GM18870 (cell line): ENCODE data around the gene TDP1.
"Not testable (repeated sequence)": the region's sequence is repeated elsewhere in the genome, so short reads cannot be mapped to it uniquely, and the experiment has no call there.

Source experiments
- ATAC-seq: cut with Tn5 transposase; IDR thresholded peaks from one replicate; pipeline ENCODE4 v1.9.1; 2021; ENCODE audit warnings: moderate library complexity; ENCODE audit not compliant: unreplicated experiment

Gene TDP1

DNA sequence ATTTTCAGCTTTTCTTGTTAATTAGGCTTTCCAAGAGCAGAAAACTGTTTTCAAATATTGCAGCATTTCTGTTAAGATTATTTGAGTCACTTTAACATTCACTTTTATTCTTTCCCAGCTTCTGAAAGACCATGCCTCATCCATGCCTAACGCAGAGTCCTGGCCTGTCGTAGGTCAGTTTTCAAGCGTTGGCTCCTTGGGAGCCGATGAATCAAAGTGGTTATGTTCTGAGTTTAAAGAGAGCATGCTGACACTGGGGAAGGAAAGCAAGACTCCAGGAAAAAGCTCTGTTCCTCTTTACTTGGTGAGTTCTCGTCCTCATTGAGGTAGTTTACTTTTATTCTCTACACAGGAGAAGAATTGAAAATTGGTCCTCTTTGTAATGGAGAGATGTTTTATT, 33.1 kb downstream of the TDP1 start:
- no peak for ATAC-seq

DNA sequence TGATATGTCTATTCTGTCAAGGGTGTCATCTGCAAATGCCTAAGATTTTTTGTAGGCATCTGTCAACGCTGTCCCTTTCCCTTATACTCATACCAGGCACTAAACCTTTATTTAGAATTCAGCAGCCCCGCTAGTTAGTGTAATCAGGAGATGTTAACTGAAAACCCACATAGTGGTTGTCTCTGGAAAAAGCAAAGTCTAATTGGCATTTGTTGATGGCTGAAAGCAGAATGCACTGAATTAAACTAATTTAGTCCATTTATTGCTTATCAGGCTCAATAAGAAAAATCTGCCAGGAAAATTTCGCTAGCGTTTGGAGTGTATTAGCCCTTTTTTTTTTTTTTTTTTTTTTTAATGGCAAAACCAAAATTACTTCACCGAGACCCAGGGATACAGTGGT, 34.5 kb downstream of the TDP1 start:
- no peak for ATAC-seq

DNA sequence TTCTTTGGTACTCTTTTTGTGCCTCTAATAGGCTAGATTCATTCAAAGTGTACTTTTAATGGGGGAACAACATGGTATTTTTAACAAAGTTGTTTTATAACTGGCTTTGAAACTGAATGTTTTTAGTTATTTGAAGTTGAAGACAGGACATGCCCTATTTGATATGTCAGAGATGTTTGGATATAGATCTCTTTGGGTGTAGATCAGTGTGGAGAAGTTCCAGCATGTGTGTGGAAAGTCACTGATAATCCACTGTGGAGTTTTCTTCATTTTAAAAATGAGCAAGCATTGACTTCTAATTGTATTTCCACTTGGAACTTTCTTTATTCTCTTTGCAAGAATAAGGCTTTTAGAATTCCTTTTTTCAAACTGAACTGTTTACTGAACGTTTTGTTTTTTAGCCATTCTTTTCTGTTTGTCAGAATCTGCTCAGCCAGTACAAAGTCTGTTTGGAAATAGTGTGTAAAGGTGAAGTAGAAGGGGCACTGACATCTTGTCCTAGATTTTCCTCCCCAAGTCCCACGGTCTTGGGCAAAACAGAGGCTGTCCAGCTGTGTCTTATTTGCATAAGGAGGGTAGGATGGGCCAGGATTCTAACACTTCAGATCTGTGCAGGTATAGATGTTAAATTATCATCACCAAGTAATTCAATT, 35.0 kb downstream of the TDP1 start:
- no peak for ATAC-seq

DNA sequence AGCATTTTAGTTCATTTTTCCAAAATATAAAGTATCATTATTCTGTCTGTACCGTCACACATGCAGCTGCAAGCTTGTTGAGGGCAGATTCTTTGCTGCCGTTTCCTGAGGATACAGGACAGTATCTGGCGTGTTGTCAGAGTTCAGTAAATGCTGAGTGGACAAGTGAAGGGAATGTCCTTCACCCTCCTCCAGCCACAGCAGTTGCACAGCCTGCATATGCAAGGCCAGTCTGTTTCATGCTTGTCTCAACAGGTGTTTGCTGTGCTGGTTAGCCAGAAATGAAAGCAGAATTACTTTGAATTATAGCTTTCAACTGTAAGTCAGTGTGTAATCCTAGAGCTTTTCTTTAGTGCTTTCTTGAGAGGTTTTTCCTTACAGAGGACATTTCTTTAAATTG, 36.5 kb downstream of the TDP1 start:
- no peak for ATAC-seq

DNA sequence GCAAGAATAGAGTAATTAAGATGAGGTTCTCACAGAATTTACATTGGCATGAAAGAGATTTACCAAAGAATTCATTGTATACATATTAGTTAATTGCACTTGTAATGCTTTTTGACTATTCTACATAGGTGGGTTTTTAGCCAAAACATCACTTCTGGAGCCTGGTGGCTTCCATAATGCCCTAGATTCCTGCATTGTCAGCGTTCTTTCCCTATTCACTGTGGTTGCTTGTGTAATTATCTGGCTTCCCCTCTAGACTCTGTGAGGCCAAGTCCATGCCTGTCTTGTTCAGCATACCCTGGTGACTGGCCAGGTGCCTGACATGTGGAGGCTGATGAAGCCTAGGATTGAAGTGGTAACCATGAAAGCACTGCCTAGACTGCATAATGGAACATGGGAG, 41.2 kb downstream of the TDP1 start:
- no peak for ATAC-seq

DNA sequence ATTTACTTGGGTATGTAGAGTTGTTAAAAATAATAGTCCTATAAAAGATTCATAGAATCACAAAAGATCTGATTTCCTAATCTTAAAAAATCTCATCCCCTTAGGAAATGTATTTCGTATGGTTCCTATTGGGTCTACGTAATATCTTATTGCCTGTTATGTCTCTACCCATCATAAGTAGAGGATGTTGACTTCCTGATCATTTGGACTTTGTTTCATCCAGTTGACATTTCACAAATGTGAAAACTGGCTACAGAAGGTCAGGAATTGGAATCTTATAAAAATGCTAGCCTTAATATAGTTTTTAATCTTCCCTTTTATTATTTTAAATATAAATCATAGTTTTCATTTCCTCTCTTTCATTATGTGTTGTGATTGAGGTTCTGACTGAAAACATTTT, 45.2 kb downstream of the TDP1 start:
- ATAC-seq: no peak

DNA sequence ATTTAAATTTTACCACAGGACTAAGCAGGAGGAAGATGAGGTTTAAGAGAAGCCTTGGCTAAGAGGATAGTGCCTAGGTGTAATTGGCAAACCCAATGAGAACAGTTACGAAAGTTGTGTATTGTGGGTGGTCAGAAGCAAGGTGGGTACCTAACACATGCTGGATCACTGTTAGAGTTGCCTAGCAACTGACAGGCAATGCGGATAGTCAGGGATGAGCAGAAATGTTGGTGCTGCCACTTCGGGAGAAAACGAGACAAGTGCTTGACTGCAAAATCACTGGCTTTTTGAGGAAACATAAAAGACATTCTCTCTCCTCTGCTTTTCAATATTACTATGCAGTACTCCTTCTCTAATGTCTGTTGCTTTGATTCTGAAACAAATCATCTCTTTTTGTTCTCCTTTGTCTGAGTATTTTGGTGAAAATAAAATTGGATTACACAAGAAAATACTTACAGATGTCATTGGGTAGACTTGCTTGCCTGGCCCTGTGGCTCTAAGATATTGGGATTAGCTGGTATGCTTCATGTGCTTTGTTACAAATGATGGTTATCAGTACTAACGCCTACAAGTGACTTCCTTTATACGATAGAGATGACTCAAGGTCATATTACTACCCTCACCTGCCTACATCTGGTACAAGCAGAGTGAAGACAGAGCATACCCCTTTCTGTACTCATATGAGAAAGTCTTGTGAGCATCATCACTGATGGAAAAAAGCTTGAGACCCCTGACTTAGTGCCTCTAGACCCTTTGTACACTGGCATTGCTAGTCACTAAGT, 48.0 kb downstream of the TDP1 start:
- ATAC-seq: no peak

DNA sequence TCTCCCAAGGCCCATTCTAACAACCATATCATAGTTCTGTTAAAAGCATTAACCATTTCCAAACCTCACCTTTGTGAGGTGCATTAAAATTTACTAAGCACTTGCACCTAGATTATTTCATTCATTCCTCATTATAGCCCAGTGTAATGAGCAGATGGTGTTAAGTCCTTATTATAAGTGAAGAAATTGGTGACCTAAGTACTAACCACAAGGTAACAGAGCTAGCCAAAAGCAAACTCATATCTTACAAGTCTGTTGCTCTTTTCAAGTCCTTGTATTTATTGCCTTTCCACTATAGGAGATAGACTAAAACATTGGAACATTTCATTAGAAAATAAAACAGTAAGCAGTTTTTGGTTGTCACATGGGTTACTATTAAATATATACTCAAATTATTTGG, 49.7 kb downstream of the TDP1 start:
- no peak for ATAC-seq

DNA sequence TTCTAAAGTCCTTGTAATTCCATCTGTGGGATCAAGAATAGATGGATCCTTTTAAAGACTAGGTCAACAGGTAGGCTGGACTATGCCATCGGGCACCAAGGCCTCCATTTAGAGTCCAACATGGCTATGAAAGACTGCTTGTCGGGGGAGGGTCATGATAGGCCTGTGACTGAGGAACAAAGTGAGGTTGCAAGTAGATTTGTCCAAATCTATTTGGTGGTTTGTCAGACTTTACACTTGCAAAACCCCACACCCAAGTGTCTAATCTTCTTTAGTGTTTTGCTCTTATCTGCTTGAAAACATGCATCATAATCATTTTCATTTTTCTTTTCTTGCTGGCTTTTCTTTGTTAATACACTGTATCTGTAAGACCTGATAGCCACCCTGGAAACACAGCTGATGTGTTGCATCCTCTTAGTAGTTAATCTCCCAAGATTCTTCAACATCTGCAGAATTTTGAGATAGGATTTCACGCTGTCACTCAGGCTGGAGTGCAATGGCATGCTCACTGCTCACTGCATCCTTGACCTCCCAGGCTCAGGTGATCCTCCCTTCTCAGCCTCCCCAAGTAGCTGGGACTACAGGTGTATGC, 50.3 kb downstream of the TDP1 start:
- no peak for ATAC-seq

DNA sequence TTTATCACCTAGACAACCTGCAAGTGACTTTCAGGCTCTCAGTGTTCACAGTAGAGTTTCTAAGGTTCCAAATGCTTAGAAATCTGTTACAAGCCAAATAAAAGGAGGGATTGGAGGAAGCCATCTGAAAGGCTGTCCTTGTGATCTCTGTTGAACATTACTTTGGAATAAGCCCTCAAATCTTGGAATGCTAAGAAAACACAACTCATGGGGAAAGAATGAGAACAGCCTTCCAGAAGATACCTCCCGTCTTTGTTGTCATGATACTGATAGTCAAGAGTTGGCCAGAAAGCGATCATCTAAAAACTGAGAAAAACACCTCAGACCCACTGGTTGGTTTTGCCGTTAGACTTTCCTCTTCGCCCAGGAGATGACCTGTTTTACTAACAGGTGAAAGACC, 61.6 kb downstream of the TDP1 start:
- ATAC-seq: no peak

DNA sequence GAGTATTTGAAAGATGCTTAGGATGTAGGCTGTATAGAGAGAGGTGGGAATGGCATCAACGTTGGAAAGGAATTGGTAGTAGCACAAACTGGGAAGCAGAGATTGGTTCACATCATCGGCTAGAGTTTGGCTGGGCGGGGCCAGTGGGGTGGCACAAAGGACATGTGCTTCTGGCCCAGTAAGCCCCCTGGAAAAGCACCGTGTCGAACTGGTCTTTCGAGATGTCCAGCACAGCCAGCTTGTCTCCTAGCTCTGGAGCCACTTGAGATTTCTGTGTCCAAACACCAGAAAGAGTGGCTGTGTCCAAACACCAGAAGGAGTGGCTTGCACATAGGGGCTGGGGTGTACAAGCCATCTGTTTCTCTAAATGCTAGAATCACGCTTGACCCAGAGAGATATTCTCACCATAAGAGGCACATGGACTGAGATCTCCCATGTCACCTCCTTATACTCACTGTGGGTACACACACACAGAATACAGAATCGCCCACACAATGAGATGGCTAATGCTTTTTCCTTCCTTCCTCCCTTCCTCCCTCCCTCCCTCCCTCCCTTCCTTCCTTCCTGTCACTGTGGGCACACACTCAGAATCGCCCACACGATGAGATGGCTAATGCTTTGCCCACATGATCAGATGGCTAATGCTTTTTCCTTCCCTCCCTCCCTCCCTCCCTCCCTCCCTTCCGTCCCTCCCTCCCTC, 64.2 kb downstream of the TDP1 start:
- no peak for ATAC-seq

DNA sequence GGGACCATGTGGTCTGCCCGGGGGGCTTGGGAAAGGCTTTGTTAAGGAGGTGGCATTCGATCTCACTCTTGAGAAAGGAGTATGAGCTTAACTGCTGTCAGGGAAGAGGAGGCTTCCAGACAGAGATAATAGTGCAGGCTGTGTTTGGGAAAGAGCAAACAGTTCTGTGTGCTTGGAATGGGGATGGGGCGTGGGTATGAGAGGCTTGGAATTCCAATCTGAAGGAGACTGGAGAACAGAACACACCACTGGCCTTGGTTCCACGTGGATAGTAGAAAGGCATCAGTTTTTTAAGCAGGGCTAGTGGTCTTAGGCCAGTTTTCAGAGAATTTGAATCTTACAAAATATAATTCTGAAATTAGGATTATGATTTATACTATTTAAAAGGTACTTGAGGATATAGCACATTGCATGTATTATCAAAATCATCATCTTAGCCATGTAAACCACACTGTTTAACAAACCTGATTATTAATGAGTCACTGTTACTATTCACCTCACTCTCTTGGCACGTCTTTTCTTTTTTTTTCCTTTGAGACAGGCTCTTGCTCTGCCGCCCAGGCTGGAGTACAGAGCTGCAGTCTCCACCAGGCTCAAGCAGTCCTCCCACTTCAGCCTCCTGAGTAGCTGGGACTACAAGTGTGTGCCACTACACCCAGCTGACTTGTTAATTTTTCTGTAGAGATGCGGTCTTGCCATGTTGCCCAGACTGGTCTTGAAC, 67.6 kb downstream of the TDP1 start:
- ATAC-seq: no peak

DNA sequence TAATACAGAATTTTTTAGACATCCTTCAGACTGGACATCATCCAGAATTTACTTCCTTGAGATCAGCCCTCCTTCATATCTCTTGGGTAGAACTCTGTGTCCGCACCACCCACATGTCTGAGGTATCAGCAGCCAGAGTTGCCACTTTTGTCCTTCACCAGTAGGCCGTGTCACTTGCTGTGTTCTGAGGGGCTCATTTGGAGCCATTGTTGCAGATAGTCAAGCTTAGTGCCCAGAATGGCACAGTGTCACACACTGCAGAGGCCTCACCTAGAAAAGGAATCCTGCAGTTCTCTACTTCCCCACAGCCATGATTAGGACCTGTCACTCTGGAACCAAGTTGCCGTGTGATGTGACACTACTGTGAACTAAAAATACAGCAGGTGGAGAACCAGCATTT, 69.2 kb downstream of the TDP1 start:
- no peak for ATAC-seq

DNA sequence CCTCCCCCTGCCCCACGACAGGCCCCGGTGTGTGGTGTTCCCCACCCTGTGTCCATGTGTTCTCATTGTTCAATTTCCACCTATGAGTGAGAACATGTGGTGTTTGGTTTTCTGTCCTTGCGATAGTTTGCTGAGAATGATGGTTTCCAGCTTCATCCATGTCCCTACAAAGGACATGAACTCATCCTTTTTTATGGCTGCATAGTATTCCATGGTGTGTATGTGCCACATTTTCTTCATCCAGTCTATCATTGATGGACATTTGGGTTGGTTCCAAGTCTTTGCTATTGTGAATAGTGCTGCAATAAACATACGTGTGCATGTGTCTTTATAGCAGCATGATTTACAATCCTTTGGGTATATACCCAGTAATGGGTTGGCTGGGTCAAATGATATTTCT, 70.9 kb downstream of the TDP1 start:
- ATAC-seq: not testable (repeated sequence)

DNA sequence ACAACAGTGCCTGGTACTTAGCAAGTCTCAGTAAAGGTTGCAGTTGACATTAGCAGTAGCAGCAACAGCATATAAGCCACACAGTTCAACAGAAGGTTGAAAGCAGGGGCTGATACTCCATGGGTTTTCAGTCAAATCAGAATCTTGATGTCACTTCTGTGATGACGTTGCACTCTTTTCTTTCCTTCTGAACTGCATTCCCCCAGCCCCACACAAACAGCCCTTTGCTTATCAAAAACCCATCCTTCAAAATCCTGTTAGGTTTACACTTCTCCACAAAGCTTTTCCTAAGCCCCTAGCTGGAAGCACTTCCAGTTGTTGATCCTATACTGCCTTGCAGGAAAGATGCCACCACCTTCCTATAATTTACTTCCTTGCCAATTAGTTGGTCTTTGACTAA, 72.1 kb downstream of the TDP1 start:
- no peak for ATAC-seq

DNA sequence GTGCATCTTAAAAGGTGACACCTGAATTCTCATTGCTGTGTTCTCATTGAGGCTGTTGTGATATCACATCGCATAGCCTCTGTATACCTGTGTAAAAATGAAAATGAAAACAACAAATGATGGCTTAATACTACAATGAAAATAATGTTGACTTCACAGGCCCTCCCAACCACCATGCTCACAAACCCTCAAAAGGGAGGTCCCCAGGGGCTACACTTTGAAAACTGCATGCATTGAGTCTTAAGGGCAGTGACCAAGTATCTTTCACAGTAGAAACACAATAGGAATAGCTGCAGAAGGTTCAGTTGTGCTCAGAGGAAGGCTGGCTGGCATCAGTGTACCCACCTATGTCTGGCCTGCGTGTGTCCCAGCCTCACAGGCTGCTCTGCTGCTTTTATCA, 78.4 kb downstream of the TDP1 start:
- ATAC-seq: no peak

DNA sequence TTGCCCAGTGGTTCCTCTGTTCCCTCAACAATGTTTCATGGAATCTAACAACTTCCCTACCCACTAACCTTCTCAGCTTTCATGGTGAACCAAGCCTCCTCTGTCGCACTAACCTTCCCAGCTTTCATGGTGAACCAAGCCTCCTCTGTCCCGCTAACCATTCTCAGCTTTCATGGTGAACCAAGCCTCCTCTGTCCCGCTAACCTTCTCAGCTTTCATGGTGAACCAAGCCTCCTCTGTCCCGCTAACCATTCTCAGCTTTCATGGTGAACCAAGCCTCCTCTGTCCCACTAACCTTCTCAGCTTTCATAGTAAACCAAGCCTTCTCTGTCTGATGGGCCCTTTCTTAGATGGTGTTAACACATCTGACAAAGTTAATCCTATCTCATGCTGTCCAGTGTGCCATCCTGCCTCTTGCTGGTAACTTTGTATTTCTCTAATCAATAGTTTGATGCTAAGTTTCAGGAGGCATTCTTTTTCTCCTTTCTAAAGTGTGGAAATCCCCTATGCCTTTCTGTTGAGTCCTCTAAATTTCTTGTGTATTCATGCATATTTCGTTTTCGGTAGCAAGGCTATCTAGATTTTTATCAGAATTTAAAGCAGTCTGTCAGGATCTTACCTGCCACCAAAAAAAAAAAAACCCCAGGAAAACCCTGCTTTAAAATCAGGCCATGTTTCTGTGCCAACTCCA, 79.3 kb downstream of the TDP1 start:
- no peak for ATAC-seq

DNA sequence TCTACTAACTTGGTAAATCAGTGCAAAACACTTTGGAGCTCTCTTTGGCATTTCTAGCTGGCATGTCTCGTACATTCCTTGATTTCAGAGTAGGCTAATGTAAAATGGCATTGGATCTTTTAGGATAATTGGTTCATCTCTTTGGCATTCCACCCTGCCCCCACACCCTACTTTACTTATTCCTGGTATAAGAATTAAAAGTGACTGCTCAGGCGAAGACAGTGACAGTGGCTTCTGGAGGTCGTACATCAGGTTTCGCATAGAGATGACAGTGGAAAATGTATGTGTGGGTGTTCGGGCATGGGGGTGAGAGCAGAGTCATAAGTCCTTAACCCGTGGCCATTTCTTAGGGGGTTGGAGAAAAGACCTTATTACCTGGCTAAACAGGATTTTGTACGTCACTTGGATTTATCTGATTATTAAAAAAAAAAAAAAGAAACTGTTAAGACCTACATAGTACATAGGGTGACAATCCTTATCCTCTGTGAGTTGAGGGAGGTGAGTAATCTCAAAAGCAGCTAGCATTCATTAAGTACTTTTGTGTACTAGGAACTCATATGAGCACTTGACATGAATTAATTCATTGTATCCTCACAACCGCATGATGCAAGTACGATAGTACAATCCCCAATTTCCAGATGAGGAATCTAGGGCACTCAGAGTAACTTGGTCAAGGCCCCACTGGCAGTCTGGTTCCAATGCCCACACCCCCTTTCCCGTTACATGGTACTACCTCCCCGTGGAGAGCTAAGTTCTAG, 83.7 kb downstream of the TDP1 start:
- ATAC-seq: no peak

DNA sequence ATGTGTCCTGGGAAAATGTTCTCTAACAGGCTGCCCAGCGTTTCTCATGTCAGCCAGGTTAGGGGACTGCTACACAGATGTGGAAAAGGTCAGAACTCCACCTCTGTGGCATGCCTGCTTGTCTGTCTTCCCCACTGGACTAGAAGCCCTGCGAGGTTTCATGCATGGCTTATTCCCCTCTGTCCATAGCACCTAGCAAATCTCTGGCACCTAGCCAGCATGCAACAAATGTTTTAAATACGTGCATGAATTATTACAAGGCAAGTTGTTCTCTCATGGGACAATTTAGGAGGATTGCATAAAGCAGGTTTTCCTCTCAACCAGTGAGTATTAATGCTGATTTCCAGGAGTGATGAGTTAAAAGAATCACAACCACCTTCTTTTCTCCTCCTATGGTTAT, 84.7 kb downstream of the TDP1 start:
- no peak for ATAC-seq
